HG03280 (cell line): ENCODE measurements around the gene PTPN5.
"Not testable (repeated sequence)": the region's sequence is repeated elsewhere in the genome, so short reads cannot be mapped to it uniquely, and the experiment has no call there.

ENCODE experiments used
- ATAC-seq: cut with Tn5 transposase; IDR thresholded peaks from one replicate; pipeline ENCODE4 v1.9.1; 2021; ENCODE audit warnings: mild to moderate bottlenecking, moderate library complexity; ENCODE audit not compliant: unreplicated experiment

Gene PTPN5

GRCh38 chr11:18692941-18693760 is 98.4 kb downstream of the PTPN5 start:
- ATAC-seq: no peak

- ATAC-seq: not testable (repeated sequence)
Observed at GRCh38 chr11:18691467-18692140, 100.0 kb downstream of the PTPN5 start.

GRCh38 chr11:18684267-18684666 is 107.3 kb downstream of the PTPN5 start:
- ATAC-seq: no peak

GRCh38 chr11:18682466-18682865 is 109.1 kb downstream of the PTPN5 start:
- no peak for ATAC-seq

GRCh38 chr11:18681949-18682348 is 109.6 kb downstream of the PTPN5 start:
- not testable (repeated sequence) for ATAC-seq
